WTC11 (cell line): Measurements from ENCODE around the gene BTBD10. TPM values are rescaled to one million over a fixed set of nuclear protein-coding genes. Genes with fewer than 3 reads are reported as not detected.

Experiments
- ATAC-seq: fragments of 200-7000 bp; cut with Tn5 transposase; 2 replicates; pipeline ENCODE4 v1.10.0; 2021; ENCODE audit warnings: mild to moderate bottlenecking, moderate library complexity
- CTCF ChIA-PET: fragments of 300-600 bp; sonication (Branson Sonifier 250); formaldehyde crosslinking; loops from one replicate; lab custom pipeline; 2021; ENCODE audit warnings: antibody characterized with exemption; lab: Charles Lee
- POLR2A ChIA-PET: fragments of 350-600 bp; sonication (Branson Sonifier 250); formaldehyde crosslinking; loops from one replicate; lab custom pipeline; 2021; ENCODE audit warnings: antibody characterized with exemption; lab: Charles Lee
- DNase-seq: peaks from one replicate; pipeline ENCODE4 v3.0.0; 2021; ENCODE audit warnings: low spot score
- H3K27ac Mint-ChIP-seq: 2 replicates; pipeline ENCODE4 v1.8.0; 2021; ENCODE audit warnings: mixed read lengths
- H3K27me3 Mint-ChIP-seq: 2 replicates; pipeline ENCODE4 v1.8.0; 2021; ENCODE audit warnings: low read depth, mild to moderate bottlenecking, moderate library complexity, mixed read lengths
- H3K36me3 Mint-ChIP-seq: 2 replicates; pipeline ENCODE4 v1.8.0; 2021; ENCODE audit warnings: mixed read lengths
- H3K4me1 Mint-ChIP-seq: 2 replicates; pipeline ENCODE4 v1.8.0; 2022; ENCODE audit warnings: mixed read lengths
- H3K4me3 Mint-ChIP-seq: 2 replicates; pipeline ENCODE4 v1.8.0; 2021; ENCODE audit warnings: mild to moderate bottlenecking, moderate library complexity, mixed read lengths
- H3K9me3 Mint-ChIP-seq: 2 replicates; pipeline ENCODE4 v1.8.0; 2021; ENCODE audit warnings: mixed read lengths
- AR ChIP-seq: fragments of 250-450 bp; sonication (Bioruptor Pico); IDR thresholded peaks from 2 replicates; pipeline ENCODE4 v1.9.0; 2021; ENCODE audit warnings: mild to moderate bottlenecking
- ATF6 ChIP-seq: sonication (generic); formaldehyde crosslinking; IDR thresholded peaks from 2 replicates; pipeline ENCODE4 v1.8.1; 2023; ENCODE audit warnings: mild to moderate bottlenecking, missing genetic modification reagents
- CDX4 ChIP-seq: fragments of 250-450 bp; sonication (Bioruptor Pico); IDR thresholded peaks from 2 replicates; pipeline ENCODE4 v1.9.0; 2021; ENCODE audit warnings: moderate library complexity, mild to moderate bottlenecking, inconsistent platforms, borderline replicate concordance
- CREM ChIP-seq: sonication (generic); formaldehyde crosslinking; IDR thresholded peaks from 2 replicates; pipeline ENCODE4 v1.8.1; 2022; ENCODE audit warnings: mild to moderate bottlenecking, missing genetic modification reagents, moderate library complexity
- ETV6 ChIP-seq: sonication (generic); formaldehyde crosslinking; IDR thresholded peaks from 2 replicates; pipeline ENCODE4 v1.8.1; 2022; ENCODE audit warnings: mild to moderate bottlenecking, missing genetic modification reagents
- HMGXB4 ChIP-seq: sonication (generic); formaldehyde crosslinking; IDR thresholded peaks from 2 replicates; pipeline ENCODE4 v1.8.1; 2023; ENCODE audit warnings: mild to moderate bottlenecking, moderate library complexity, missing genetic modification reagents
- JAZF1 ChIP-seq: fragments of 250-450 bp; sonication (Bioruptor Pico); IDR thresholded peaks from 2 replicates; pipeline ENCODE4 v1.9.0; 2021; ENCODE audit warnings: moderate library complexity, mild to moderate bottlenecking, inconsistent platforms
- MXD4 ChIP-seq: fragments of 250-450 bp; sonication (Bioruptor Pico); IDR thresholded peaks from 2 replicates; pipeline ENCODE4 v1.8.0; 2021; ENCODE audit warnings: mild to moderate bottlenecking, moderate library complexity, borderline replicate concordance
- NFATC4 ChIP-seq: fragments of 250-450 bp; sonication (Bioruptor Pico); IDR thresholded peaks from 2 replicates; pipeline ENCODE4 v1.9.0; 2021; ENCODE audit warnings: mild to moderate bottlenecking
- NFE2L1 ChIP-seq: sonication (generic); formaldehyde crosslinking; IDR thresholded peaks from 2 replicates; pipeline ENCODE4 v1.8.1; 2023; ENCODE audit warnings: missing genetic modification reagents
- NR3C1 ChIP-seq: sonication (generic); formaldehyde crosslinking; conservative IDR thresholded peaks from 2 replicates; pipeline ENCODE4 v1.8.1; 2023; ENCODE audit warnings: low read depth, mild to moderate bottlenecking, missing genetic modification reagents
- RELA ChIP-seq: sonication (generic); formaldehyde crosslinking; IDR thresholded peaks from 2 replicates; pipeline ENCODE4 v1.8.1; 2022; ENCODE audit warnings: missing genetic modification reagents, mild to moderate bottlenecking, borderline replicate concordance
- SOX15 ChIP-seq: fragments of 250-450 bp; sonication (Bioruptor Pico); IDR thresholded peaks from 2 replicates; pipeline ENCODE4 v1.9.0; 2021; ENCODE audit warnings: mild to moderate bottlenecking
- SP1 ChIP-seq: sonication (generic); formaldehyde crosslinking; conservative IDR thresholded peaks from 2 replicates; pipeline ENCODE4 v1.8.1; 2022; ENCODE audit warnings: missing genetic modification reagents
- ZBTB21 ChIP-seq: sonication (generic); formaldehyde crosslinking; IDR thresholded peaks from 2 replicates; pipeline ENCODE4 v1.8.1; 2023; ENCODE audit warnings: mild to moderate bottlenecking, missing genetic modification reagents, borderline replicate concordance
- ZNF219 ChIP-seq: sonication (generic); formaldehyde crosslinking; IDR thresholded peaks from 2 replicates; pipeline ENCODE4 v1.8.0; 2023; ENCODE audit warnings: missing genetic modification reagents, mild to moderate bottlenecking, borderline replicate concordance
- ZNF317 ChIP-seq: sonication (generic); formaldehyde crosslinking; IDR thresholded peaks from 2 replicates; pipeline ENCODE4 v1.8.1; 2023; ENCODE audit warnings: low read depth, mild to moderate bottlenecking, moderate library complexity, missing genetic modification reagents, borderline replicate concordance
- ZNF512 ChIP-seq: sonication (generic); formaldehyde crosslinking; IDR thresholded peaks from 2 replicates; pipeline ENCODE4 v1.8.1; 2022; ENCODE audit warnings: missing genetic modification reagents, borderline replicate concordance
- total RNA-seq: library from RNA; stranded (reverse); gene quantifications from 3 replicates; pipeline ENCODE4 v1.2.3, GENCODE V29; 2021
- TF ChIP-seq, protein P1 (sequence below): sonication (generic); formaldehyde crosslinking; conservative IDR thresholded peaks from 2 replicates; pipeline ENCODE4 v1.8.1; 2022; ENCODE audit warnings: mild to moderate bottlenecking, missing genetic modification reagents
- TF ChIP-seq, protein P2 (sequence below): sonication (generic); formaldehyde crosslinking; conservative IDR thresholded peaks from 2 replicates; pipeline ENCODE4 v1.8.1; 2023; ENCODE audit warnings: mild to moderate bottlenecking, low read depth, missing genetic modification reagents, moderate library complexity
- TF ChIP-seq, protein P3 (sequence below): sonication (generic); formaldehyde crosslinking; IDR thresholded peaks from 2 replicates; pipeline ENCODE4 v1.8.1; 2023; ENCODE audit warnings: mild to moderate bottlenecking, missing genetic modification reagents, moderate library complexity

The BTBD10 gene
- total RNA-seq, 1 experiment from 2014 or later, result 19.4 TPM

DNA sequence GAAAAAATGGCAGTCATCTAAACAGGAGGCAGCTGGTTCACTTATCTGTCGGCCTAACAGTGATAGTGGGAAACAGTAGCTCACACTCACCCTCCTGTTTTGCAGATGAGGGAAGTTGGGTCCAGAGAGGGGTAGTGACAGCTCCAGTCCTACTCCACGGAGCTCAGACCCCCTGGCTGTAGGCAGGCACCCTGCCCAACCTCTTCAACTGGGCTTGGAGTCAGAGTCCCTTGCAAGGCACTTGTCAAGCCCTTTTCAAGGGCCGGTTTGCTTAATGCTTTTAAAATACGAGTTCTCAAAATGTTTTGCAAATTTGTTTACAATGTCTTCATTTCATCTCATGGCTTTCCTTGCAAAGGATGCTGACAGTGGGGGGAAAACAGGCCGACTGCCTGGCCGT is 110.3 kb downstream of the BTBD10 start (continued):
- no peak for TF ChIP-seq NR3C1 (CRISPR knock-in tag)

GRCh38 chr11:13349581-13349980 is 113.4 kb downstream of the BTBD10 start:
- Mint-ChIP-seq H3K4me1 (peaks cover 10% of the 10 kb centered on the region), H3K36me3 (no peaks in the 10 kb centered on the region), H3K4me3 (no peak overlapping the region), H3K9me3 (no peaks in the 10 kb centered on the region), H3K27me3 (no peaks in the 10 kb centered on the region), H3K27ac (no peak overlapping the region)
- CTCF ChIA-PET, result interaction anchor here (0.9 to 1.7 kb wide), 2 partner anchors 14 to 139 kb away, joined by 3 to 7 read pairs; no protein-coding TSS in a partner anchor
- TF ChIP-seq ZBTB21 (CRISPR knock-in tag), result no peak
- POLR2A ChIA-PET, result no interaction called here
- ATAC-seq, result no peak
- no peak for DNase-seq

DNA sequence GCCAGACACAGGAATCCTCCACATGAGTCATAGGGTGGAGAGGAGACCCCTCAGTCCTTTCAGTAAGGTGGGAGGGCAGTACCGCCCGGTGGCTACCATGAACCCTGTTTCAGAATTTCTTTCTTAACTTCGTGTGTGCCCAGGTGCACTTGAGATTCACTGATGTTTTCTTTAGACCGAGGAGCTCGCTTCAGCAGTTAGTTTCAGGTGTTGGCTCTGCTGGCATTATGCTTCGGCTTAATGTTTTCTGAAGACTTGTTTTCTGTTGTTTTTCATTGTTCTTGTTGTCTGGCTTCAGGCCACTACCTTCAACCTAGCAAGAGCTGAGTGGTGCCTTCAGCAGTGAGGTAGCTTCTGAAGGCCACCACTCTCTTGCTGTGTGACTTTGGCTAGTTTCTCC is 114.0 kb downstream of the BTBD10 start:
- DNase-seq (no peak), ATAC-seq (no peak)
- TF ChIP-seq NFE2L1 (CRISPR knock-in tag) (no peak), ETV6 (no peak), MXD4 (CRISPR knock-in tag) (no peak), ZNF219 (CRISPR knock-in tag) (no peak), HMGXB4 (CRISPR knock-in tag) (no peak), CDX4 (CRISPR knock-in tag) (no peak), SOX15 (CRISPR knock-in tag) (no peak), JAZF1 (no peak), NFATC4 (CRISPR knock-in tag) (no peak), AR (CRISPR knock-in tag) (no peak), RELA (CRISPR knock-in tag) (no peak), SP1 (CRISPR knock-in tag) (no peak), ZNF512 (CRISPR knock-in tag) (no peak), ATF6 (CRISPR knock-in tag) (no peak), ZNF317 (CRISPR knock-in tag) (no peak), CREM (CRISPR knock-in tag) (no peak)
- TF ChIP-seq, protein P1, sequence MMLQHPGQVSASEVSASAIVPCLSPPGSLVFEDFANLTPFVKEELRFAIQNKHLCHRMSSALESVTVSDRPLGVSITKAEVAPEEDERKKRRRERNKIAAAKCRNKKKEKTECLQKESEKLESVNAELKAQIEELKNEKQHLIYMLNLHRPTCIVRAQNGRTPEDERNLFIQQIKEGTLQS (CRISPR knock-in tag), result no peak
- TF ChIP-seq, protein P2, sequence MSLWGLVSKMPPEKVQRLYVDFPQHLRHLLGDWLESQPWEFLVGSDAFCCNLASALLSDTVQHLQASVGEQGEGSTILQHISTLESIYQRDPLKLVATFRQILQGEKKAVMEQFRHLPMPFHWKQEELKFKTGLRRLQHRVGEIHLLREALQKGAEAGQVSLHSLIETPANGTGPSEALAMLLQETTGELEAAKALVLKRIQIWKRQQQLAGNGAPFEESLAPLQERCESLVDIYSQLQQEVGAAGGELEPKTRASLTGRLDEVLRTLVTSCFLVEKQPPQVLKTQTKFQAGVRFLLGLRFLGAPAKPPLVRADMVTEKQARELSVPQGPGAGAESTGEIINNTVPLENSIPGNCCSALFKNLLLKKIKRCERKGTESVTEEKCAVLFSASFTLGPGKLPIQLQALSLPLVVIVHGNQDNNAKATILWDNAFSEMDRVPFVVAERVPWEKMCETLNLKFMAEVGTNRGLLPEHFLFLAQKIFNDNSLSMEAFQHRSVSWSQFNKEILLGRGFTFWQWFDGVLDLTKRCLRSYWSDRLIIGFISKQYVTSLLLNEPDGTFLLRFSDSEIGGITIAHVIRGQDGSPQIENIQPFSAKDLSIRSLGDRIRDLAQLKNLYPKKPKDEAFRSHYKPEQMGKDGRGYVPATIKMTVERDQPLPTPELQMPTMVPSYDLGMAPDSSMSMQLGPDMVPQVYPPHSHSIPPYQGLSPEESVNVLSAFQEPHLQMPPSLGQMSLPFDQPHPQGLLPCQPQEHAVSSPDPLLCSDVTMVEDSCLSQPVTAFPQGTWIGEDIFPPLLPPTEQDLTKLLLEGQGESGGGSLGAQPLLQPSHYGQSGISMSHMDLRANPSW (CRISPR knock-in tag), result no peak
- TF ChIP-seq, protein P3, sequence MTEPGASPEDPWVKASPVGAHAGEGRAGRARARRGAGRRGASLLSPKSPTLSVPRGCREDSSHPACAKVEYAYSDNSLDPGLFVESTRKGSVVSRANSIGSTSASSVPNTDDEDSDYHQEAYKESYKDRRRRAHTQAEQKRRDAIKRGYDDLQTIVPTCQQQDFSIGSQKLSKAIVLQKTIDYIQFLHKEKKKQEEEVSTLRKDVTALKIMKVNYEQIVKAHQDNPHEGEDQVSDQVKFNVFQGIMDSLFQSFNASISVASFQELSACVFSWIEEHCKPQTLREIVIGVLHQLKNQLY (CRISPR knock-in tag), result no peak
- Mint-ChIP-seq H3K4me3 (no peak overlapping the region), H3K27me3 (no peaks in the 10 kb centered on the region), H3K36me3 (no peaks in the 10 kb centered on the region), H3K27ac (no peak overlapping the region), H3K4me1 (peaks cover 8% of the 10 kb centered on the region), H3K9me3 (no peaks in the 10 kb centered on the region)
- ChIA-PET CTCF (interaction anchor here (1.7 kb wide), 1 partner anchor 14 kb away, joined by 7 read pairs; no protein-coding TSS in a partner anchor), POLR2A (no interaction called here)
